Hematopoietic multipotent progenitor cell (in vitro differentiated cells): ENCODE measurements around the gene MAP2K3. TPM values are rescaled to one million over a fixed set of nuclear protein-coding genes. Genes with fewer than 3 reads are reported as not detected.

Experiments used
- DNase-seq, 3 donors: peaks; one replicate each; pipeline ENCODE4 v3.0.0-alpha.2; 2011 to 2015; ENCODE audit warnings: low read depth in 2 of 3, low spot score in 2 of 3
- total RNA-seq: library from RNA; depleted of rRNA; stranded (reverse); fragments of >200 nt; gene quantifications from one replicate; pipeline ENCODE4 v1.2.3, GENCODE V29; 2012

Gene MAP2K3
- total RNA-seq, result 57.6 TPM

DNA sequence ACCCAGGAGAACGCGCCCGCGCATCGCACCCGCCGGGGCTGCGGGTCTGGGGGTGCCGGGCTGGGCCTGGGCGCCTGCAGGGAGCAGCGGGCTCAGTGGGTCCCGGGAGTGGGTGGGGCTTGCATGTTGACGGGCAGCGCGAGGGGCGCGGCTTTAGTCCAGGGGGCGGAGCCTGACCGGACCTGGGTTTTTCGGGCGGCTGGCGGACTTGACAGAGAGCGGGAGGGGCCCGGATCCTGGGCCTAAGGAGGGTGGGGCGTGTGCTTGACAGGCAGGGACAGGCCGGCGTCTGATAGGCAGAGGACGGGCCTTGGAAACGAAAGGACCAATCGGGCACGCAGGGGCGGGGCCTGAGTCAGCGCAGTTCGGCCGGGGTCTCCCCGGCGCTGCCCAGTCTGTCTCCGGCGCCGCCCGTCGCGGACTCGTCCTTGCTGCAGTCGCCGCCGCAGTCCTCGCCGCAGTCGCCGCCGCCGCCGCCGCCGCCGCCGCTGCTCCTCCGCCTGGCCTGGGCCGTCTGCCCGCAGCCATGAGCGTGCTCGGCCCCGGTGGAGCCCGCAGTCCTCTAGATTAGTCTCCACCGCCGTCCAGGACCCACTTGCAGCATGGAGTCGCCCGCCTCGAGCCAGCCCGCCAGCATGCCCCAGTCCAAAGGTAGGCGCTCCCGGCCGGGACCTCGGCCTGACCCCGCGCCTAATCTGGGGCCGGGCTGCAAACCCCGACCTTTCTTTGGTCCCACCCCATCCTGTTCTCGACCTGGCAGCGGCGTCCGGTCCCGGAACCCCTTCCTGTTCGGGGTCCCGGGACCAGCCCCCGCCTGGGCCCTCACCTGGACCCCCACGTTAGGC lies at the start of gene MAP2K3:
TSS of gene MAP2K3 (plus strand) at position 393 of the 845 bp plus-strand sequence. CDS start at position 603, 210 bp downstream.
- peak; percentile 78 to 99 (median 98) for DNase-seq

- no peak for DNase-seq
Observed at GRCh38 chr17:21235921-21236320, 48.6 kb upstream of the MAP2K3 start.

- DNase-seq, result peak in 2 of 3 donors; percentile 18 to 36
Observed at GRCh38 chr17:21239680-21240368, 44.7 kb upstream of the MAP2K3 start.

DNA sequence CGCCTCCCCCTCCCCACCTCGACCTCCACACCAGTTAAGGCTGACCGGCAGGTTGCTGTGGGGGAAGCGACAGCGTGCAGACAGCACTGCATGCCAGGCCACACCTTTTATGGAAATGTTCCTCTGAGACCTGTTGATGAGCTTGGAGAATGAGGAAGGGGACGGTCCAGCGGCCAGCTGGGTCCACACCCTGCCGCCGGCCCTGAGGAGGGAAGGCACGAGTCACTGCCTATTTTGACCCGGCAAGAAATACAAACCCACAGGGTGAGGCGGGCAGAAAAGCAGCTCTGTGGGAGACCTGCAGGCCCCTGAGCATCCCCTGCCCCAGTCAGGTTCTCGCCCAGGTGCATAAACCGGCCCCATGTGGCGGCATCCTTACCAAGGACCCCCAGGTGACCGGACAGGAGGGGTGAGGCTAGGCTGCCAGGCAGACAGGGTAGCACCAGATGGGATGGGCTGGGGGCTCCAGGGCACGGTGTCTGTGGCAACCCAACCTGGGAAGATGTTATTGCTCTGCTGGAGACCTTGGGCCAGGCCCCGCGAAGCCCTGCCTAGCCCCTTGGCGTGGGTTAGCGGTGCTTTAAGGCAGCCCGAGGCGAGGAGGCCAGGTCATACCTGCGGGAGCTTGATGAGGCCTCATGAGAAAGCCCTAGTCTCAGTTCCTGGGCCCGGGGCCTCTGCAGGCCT lies 44.0 kb upstream of the MAP2K3 start:
- DNase-seq, result no peak

- DNase-seq, result no peak
Observed at GRCh38 chr17:21241564-21241963, 42.9 kb upstream of the MAP2K3 start.

DNA sequence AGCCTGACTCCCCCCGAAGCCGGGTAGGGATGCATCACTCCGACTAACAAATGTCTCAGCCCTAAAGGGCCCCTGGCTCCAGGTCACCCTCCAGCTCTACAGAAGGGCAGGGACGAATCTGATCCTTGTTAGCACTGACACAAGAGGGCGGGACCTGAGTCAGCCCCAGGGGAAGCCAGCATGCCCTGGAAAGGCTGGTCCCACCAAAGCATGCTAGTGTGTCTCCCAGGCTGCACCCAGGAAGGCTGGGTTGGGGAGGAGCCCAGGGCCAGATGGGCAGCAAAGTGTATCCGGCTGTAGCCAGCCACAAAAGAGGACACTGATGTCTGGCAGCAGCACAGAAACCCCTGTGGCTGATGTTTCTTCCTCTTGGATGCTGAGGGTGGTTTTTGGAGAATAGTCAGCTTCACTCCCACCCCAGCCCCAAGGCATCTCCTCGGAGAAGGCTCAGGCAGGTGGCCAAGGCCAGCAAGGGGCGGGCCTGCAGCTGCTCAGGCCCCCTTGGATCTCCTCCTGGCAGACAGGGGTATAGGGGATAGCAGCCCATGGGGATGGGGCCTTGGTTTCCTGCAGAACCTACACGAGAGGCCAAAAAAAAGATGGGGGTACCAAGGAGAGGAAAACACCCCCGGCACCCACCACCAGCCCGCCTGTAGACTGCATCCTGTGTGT lies 42.3 kb upstream of the MAP2K3 start:
- DNase-seq, result no peak

DNA sequence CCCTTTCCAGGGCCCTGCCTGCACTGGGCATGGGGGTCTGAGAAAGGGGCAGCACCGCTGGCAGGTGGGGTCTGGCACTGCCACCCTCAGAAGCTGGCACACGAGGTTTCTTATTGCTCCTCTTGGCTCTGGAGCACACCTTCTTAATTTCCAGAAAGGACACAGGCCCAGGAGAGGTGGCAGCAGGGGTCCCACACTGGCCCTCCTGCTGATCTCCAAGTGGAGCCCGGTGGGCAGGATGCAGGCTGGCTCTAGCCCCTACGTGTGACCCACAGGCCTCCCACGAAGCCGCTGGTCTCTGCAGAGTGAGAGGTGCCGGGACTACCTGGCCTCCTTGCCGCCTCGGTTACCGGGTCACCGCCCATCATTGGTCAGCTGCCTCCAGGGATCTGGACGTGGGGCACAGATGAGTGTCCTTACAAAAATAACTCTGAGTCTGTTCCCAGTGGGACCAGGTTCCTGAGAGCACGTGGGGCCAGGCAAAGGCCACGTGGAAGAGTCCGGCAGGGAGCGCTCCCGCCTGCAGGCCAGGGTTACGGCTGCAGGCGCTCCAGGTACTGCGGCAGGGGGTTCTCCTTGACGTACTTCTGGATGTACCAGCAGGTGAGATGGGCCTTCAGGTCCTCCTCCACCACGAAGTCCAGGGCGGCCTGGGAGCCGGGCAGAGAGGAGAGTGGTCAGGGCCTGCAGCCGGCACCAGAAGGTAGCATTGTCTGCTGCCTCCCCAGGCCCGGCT lies 41.6 kb upstream of the MAP2K3 start:
- DNase-seq, result no peak

DNA sequence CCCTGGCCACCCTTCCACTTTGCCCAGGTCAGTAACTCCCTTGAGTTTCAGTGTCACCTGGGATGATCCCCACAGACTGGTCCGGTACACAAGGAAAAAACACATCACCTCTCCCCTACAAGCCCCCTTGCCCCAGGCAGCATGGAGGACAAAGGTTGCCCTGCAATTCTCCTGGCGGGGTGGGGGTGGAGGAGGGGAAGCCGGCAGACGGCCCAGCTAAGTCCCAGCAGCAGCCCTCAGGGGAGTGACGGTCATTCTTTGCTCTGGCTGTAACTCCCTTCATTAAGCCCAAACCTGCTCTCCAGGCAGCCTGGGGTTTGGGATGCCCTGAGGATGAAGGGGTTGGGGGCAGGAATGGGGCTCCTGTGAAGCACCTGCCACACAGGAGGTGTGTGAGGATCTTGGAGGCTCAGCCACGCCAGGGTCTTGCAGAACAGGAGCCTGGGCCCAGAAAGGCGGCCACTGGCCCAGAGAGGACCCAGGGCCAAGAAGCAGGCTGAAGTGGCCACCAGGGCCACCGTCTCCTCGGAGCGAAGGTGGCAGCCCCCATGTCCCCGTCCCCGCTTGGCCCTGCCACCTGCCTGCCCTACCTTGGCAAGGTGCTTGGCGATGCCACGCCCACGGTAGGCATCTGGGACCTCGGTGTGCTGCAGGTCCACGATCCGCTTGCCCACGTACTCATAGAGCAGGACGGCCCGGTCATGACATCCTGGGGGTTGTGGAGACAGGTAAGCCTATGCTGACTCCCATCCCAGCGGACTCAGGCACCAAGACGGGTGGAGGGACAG lies 40.8 kb upstream of the MAP2K3 start:
- no peak for DNase-seq

GRCh38 chr17:21245639-21246084 lies 38.8 kb upstream of the MAP2K3 start:
- peak in 1 of 3 donors; percentile 18 for DNase-seq

DNA sequence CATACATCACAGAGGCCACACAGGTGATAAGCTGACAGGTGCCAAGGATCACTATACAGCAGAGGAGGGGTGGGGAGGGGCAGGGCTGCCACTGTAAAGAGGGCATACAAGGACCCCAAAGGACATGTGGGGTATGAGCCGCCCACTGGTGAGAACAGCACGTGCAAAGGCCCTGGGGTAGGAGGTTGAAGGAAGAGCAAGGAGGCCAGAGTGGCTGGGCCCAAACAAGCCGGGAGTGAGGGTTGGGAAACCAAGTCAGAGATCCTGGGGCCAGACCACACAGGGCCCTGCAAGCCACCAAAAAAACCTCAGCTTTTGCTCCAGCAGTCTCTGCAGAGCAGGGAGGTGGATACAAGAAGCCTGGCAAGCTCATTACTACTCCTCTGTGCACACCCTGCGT lies 37.8 kb upstream of the MAP2K3 start:
- no peak for DNase-seq

DNA sequence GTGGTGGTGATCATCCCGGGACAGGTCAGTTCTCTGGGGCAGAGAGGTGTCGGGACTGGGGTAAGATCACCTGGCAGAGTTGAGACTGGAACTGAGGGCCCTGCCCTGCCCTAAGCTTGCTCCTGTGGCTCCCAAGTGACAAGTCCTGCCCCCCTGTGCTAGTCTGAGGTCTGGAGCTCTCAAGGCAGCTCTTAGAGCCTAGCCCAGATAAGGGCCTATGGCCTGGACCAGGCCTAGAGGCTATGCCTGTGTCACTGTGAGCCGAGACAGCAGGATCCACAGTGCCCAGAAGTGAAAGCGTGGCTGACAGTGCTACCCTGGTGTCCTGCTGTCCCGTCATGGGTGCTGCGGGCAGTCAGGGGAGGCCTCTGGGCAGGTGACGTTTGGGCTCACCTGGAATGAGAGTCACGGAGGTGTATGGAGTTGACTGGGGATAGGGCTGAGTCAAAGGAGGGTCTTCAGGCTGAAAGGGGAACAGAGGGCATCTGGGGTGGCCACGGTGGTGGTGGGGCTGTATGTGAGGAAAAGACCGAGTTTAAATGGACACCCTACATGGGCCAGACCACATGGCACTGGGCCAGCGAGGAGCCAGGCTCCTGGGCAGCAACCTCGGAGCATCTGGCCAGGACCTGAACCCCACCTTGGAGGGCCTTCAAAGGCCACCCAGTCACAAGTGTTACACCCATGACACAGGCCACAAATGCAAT lies 36.8 kb upstream of the MAP2K3 start:
- DNase-seq, result no peak

- DNase-seq, result no peak
Observed at GRCh38 chr17:21248500-21248899, 36.0 kb upstream of the MAP2K3 start.

DNA sequence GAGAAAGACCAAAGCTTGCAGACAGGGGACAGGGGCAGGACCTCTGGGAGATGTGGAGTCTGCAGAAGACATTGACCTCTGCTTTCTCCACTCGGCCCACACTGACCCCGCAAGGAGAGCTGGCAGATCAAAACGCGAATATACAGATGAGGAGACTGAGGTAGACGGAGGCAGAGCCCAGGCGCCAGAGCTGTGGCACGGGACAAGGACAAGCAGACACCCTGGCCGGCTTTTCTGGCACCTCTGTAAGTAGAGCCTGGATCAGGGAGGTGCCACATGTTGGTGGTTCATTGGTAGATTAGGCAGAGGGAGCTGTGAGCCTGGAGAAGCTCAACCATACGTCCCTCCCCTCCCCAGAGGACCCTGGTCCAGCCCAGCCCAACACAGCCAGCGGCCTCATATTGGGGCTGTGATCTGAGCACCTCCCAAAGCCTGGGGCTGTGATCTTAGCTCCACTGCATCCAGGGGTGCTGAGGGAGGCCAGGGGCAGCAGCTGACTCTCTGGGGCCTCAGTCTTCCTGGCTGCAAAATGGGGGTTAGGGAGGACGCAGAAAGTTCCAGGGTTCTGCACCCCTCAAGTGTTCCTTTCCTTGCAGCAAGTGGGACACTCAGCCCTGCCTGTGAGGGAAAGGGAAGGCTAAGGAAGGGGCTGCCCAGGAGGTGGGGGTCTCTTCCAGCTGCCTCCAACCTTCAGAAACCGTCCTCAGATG lies 35.3 kb upstream of the MAP2K3 start:
- DNase-seq, result no peak

DNA sequence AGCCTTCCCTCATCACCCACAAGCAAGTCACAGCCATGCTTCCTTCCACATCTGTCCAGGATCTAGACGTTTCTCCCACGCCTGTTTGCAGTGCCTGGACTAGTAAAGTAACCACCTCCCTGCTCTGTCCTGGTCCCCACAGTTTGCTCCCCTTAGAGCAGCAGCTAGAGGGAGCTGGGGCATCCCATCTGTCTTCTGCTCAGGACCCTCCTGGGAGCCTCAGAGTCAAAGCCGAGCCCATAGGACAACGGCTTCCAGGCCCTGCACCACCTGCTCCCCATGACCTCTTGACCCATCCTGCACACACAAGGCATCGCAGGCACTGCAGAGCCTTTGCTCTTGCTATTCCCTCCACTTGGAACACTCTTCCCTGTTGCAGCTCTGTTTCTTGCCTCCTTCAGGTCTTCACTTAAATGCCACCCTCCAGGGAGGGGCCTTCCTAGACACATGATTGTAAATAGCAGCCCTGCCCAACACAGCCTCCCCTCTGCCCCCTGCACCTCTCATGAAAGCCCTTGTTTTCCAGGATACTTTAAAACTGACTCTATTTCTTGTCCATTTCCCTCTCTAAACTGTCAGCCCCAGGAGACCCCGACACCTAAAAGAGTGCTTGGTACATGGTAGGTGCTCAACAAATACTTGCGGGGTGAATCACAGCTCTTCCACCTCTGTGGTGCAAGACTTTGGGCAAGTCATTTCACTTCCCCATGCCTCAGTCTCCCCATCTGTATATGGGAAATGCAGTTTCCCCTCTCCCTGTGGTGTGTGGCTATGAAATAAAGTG lies 34.4 kb upstream of the MAP2K3 start:
- no peak for DNase-seq

DNA sequence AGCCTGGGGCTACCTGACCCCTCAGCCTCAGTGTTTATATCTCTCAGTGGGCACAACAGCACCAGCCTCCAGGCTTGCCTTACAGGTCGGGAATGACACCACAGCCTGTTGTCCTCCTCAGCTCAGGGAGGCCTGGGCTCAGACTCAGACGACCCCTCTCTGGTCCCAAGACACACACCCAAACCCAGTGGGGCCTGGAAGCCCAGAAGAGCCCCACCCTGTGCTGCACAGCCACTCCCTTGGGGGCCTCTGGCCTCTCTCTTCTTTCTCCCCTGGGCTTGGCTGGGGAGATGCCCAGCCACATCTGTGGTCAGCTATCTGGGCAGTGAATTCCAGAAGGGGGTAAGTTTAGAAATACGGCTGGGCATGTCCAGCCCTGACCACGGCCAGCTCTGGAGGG lies 33.7 kb upstream of the MAP2K3 start:
- DNase-seq, result no peak

DNA sequence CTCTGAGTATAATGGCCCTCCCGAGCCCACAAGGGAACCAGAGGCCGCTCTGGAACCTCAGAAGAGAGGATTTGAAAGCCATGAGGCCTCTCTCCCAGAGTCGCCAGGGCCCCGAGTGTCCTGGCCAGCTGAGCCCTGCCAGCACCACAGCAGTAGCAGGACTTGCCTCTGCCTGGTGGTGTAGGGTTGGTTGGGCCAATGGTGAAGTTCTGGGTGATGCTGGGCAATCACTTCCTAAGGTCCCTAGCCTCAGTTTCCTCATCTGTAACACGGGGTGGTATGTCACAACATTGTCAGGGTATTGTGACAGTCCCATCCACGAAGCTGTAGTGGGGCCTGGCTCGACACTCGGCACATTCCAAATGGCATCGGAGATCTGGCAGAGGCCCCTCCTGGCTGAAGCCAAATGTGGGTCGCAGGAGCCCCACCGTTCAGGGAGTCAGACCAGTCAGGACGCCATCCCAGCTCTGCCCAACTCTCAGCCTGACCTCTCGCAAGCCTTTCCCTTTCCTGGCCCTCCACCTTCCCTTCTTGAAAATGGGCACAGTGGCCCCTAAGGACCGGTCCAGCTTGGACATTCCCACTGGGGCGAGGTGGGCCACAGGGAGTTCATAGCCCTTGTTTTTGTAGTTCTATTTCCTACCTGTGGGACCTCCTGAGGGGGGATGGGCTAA lies 33.0 kb upstream of the MAP2K3 start:
- DNase-seq, result no peak

DNA sequence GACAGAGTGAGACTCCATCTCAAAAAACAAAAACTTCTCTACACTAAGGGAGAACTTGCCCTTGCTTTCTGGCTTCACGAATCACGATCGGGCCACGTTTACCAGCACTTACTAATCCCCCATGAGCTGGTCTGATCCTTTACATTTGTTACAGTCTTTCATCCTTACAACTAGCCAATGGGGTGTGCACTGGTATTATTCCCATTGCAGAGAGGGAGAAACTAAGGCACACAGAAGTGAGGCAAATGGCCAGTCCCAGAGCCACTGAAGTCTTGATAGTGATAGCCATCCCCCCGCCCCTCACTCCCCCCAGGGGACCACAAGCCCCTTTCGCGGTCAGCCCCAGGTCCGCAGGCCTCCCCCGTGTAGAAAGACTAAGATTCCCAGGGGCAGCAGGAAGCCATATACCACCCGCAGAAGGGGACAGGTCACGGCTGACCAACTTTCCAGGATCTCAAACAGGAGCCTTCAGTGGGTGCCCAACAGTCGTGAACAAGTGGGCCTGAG lies 32.2 kb upstream of the MAP2K3 start:
- no peak for DNase-seq
